Activated T-cell treated with anti-CD3 and anti-CD28 coated beads, Interleukin-2, amount 50 U/mL, for 24 hours (primary cell): ENCODE data around the gene SDCCAG8.

ENCODE experiments used
- DNase-seq: peaks from one replicate; pipeline ENCODE4 v3.0.0-alpha.2; 2020
- H3K27ac Mint-ChIP-seq: 2 replicates; pipeline ENCODE4 v1.8.0; 2020; ENCODE audit warnings: mild to moderate bottlenecking, mixed read lengths
- H3K27me3 Mint-ChIP-seq: 2 replicates; pipeline ENCODE4 v1.8.0; 2020; ENCODE audit warnings: mixed read lengths
- H3K36me3 Mint-ChIP-seq: 2 replicates; pipeline ENCODE4 v1.8.0; 2020; ENCODE audit warnings: low read depth, mixed read lengths
- H3K4me1 Mint-ChIP-seq: 2 replicates; pipeline ENCODE4 v1.8.0; 2020; ENCODE audit warnings: low read depth, mixed read lengths
- H3K4me3 Mint-ChIP-seq: 2 replicates; pipeline ENCODE4 v1.8.0; 2020; ENCODE audit warnings: mild to moderate bottlenecking, moderate library complexity, mixed read lengths
- H3K9me3 Mint-ChIP-seq: 2 replicates; pipeline ENCODE4 v1.8.0; 2020; ENCODE audit warnings: mixed read lengths

The SDCCAG8 gene

GRCh38 chr1:243508303-243508713, 252.5 kb downstream of the SDCCAG8 start:
- Mint-ChIP-seq H3K27me3 (no peaks in the 10 kb centered on the region), H3K36me3 (peaks cover 52% of the 10 kb centered on the region), H3K4me1 (peaks cover 24% of the 10 kb centered on the region), H3K27ac (peak overlapping the region; percentile 51), H3K9me3 (no peaks in the 10 kb centered on the region), H3K4me3 (no peak overlapping the region)
- peak; percentile 50 for DNase-seq

- Mint-ChIP-seq H3K27me3 (no peaks in the 10 kb centered on the region), H3K36me3 (peaks cover 46% of the 10 kb centered on the region), H3K4me1 (peaks cover 27% of the 10 kb centered on the region), H3K27ac (peak overlapping the region; percentile 39), H3K9me3 (no peaks in the 10 kb centered on the region), H3K4me3 (no peak overlapping the region)
- DNase-seq = no peak
Measured at GRCh38 chr1:243508943-243509342, 253.1 kb downstream of the SDCCAG8 start.

GRCh38 chr1:243510928-243511327, 255.1 kb downstream of the SDCCAG8 start:
- no peak overlapping the region for H3K4me3 Mint-ChIP-seq
- H3K9me3 Mint-ChIP-seq = no peaks in the 10 kb centered on the region
- H3K4me1 Mint-ChIP-seq = peaks cover 39% of the 10 kb centered on the region
- no peaks in the 10 kb centered on the region for H3K27me3 Mint-ChIP-seq
- no peak for DNase-seq
- peaks cover 30% of the 10 kb centered on the region for H3K36me3 Mint-ChIP-seq
- H3K27ac Mint-ChIP-seq = no peak overlapping the region

DNA sequence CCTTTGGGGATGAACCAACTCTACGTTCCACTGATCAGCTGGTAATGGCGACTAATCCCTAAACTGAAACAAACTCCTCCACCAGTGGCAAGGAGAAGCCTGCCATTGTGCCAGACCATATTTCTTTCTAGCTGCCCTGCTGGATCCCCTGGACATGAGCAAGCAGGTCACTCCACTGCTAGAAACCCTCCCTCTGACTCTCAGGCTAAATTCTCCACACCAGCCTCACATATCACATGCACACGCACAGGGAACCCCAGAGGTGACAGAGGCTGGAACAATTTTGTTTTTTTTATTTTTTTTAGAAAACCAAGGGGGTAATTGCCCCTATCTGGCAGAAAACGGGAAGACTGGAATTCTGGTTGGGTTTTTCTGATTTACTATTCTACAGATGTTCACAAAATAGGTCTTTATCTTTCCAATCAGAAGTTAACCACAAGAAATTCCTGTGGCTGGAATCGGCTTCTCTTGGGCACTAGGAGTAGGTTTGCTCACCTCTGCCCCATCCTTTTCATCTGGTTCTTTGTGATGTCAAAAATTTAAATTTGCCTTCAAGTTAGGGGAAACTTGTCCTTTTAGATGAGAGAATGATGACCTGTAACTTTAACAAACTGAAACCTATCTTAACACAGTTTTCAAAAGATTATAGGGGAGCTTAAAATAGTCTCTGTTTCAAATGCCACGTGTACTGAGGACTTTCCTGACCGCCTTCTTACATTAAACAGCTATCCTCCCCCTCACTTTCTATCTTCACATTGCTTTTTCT, 258.1 kb downstream of the SDCCAG8 start:
- Mint-ChIP-seq H3K27ac (peak overlapping the region; percentile 27), H3K9me3 (peaks cover 6% of the 10 kb centered on the region), H3K4me1 (peaks cover 22% of the 10 kb centered on the region), H3K27me3 (no peaks in the 10 kb centered on the region), H3K4me3 (no peak overlapping the region), H3K36me3 (peaks cover 43% of the 10 kb centered on the region)
- no peak for DNase-seq

- no peak for DNase-seq
- Mint-ChIP-seq H3K27ac (no peak overlapping the region), H3K27me3 (no peaks in the 10 kb centered on the region), H3K4me3 (no peak overlapping the region), H3K9me3 (peaks cover 6% of the 10 kb centered on the region), H3K36me3 (peaks cover 49% of the 10 kb centered on the region), H3K4me1 (peaks cover 15% of the 10 kb centered on the region)
Measured at GRCh38 chr1:243514927-243515326, 259.1 kb downstream of the SDCCAG8 start.

DNA sequence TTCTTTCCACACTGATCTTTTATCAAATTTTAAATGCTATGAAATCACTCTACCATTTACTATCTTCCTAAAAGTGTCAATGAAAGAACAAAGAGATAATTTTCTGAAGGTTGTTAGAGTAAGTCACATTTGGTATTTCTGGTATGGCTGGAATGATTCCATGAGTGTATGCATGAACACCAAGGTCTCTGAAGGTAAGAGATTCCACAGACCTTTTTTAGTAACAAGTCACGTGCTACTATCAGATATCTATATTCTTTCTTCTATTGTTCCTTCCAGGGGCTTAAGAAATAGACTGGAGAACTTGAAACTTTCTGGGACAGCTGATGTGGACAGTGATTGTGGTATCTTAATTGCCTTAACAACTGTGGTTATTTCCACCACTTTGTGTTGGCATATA, 265.0 kb downstream of the SDCCAG8 start:
- Mint-ChIP-seq H3K27ac (no peak overlapping the region), H3K27me3 (no peaks in the 10 kb centered on the region), H3K9me3 (peaks cover 6% of the 10 kb centered on the region), H3K4me1 (peaks cover 11% of the 10 kb centered on the region), H3K36me3 (peaks cover 58% of the 10 kb centered on the region), H3K4me3 (no peak overlapping the region)
- DNase-seq = no peak

DNA sequence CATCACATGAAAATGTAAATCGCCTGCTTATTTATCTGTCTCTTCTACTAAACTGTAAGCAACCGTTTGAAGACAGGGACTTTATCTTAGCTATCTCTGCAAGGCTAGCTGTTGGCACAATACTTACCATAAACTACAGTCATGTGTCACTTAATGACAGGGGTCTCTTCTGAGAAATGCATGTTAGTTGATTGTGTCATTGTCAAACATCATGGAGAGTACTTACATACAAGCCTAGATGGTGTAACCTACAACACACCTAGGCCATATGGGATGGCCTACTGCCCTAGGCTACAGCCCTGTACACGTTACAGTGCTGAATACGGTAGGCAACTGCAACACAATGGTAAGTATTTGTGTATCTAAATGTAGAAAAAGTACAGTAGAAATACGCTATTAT, 267.9 kb downstream of the SDCCAG8 start:
- no peak overlapping the region for H3K27ac Mint-ChIP-seq
- peaks cover 42% of the 10 kb centered on the region for H3K36me3 Mint-ChIP-seq
- no peak for DNase-seq
- H3K27me3 Mint-ChIP-seq = no peaks in the 10 kb centered on the region
- H3K9me3 Mint-ChIP-seq = peaks cover 1% of the 10 kb centered on the region
- H3K4me3 Mint-ChIP-seq = no peak overlapping the region
- H3K4me1 Mint-ChIP-seq = peaks cover 13% of the 10 kb centered on the region

- H3K4me1 Mint-ChIP-seq = peaks cover 15% of the 10 kb centered on the region
- peaks cover 46% of the 10 kb centered on the region for H3K36me3 Mint-ChIP-seq
- no peak overlapping the region for H3K4me3 Mint-ChIP-seq
- no peak overlapping the region for H3K27ac Mint-ChIP-seq
- no peak for DNase-seq
- H3K27me3 Mint-ChIP-seq = no peaks in the 10 kb centered on the region
- H3K9me3 Mint-ChIP-seq = peaks cover 7% of the 10 kb centered on the region
Measured at GRCh38 chr1:243525085-243525487, 269.2 kb downstream of the SDCCAG8 start.

- peaks cover 40% of the 10 kb centered on the region for H3K36me3 Mint-ChIP-seq
- peaks cover 15% of the 10 kb centered on the region for H3K4me1 Mint-ChIP-seq
- H3K27me3 Mint-ChIP-seq = no peaks in the 10 kb centered on the region
- H3K27ac Mint-ChIP-seq = no peak overlapping the region
- no peak overlapping the region for H3K4me3 Mint-ChIP-seq
- peaks cover 7% of the 10 kb centered on the region for H3K9me3 Mint-ChIP-seq
- DNase-seq = no peak
Measured at GRCh38 chr1:243526180-243526579, 270.3 kb downstream of the SDCCAG8 start.

- peaks cover 7% of the 10 kb centered on the region for H3K9me3 Mint-ChIP-seq
- DNase-seq = no peak
- H3K36me3 Mint-ChIP-seq = peaks cover 41% of the 10 kb centered on the region
- no peaks in the 10 kb centered on the region for H3K27me3 Mint-ChIP-seq
- H3K27ac Mint-ChIP-seq = no peak overlapping the region
- peaks cover 15% of the 10 kb centered on the region for H3K4me1 Mint-ChIP-seq
- no peak overlapping the region for H3K4me3 Mint-ChIP-seq
Measured at GRCh38 chr1:243528459-243529121, 272.7 kb downstream of the SDCCAG8 start.

- Mint-ChIP-seq H3K4me1 (peaks cover 14% of the 10 kb centered on the region), H3K4me3 (no peak overlapping the region), H3K36me3 (peaks cover 40% of the 10 kb centered on the region), H3K27me3 (no peaks in the 10 kb centered on the region), H3K27ac (no peak overlapping the region), H3K9me3 (peaks cover 7% of the 10 kb centered on the region)
- no peak for DNase-seq
Measured at GRCh38 chr1:243529512-243529911, 273.7 kb downstream of the SDCCAG8 start.

GRCh38 chr1:243535014-243535413, 279.2 kb downstream of the SDCCAG8 start:
- Mint-ChIP-seq H3K9me3 (peaks cover under 1% of the 10 kb centered on the region), H3K4me3 (no peak overlapping the region), H3K4me1 (peaks cover 1% of the 10 kb centered on the region), H3K36me3 (peaks cover 40% of the 10 kb centered on the region), H3K27ac (no peak overlapping the region), H3K27me3 (no peaks in the 10 kb centered on the region)
- no peak for DNase-seq

DNA sequence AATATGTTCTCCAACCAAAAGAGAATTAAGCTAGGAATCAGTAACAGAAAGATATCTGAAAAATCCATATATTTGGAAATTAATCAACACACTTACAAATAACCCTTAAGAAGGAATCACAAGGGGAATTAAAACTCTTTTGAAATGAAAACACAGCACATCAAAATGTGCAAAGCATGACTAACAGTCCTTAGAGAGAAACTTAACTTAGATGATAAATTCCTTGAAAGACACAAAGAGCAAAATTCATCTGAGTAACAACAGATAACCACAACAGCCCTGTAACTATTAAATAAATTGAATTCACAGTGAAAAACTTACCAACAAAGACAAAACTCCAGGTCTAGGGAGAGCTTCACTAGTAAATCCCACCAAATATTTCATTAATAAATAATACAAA, 283.8 kb downstream of the SDCCAG8 start:
- H3K9me3 Mint-ChIP-seq = no peaks in the 10 kb centered on the region
- H3K4me3 Mint-ChIP-seq = no peak overlapping the region
- peak overlapping the region; percentile 59 for H3K27ac Mint-ChIP-seq
- DNase-seq = no peak
- peaks cover 3% of the 10 kb centered on the region for H3K4me1 Mint-ChIP-seq
- no peaks in the 10 kb centered on the region for H3K27me3 Mint-ChIP-seq
- peaks cover 49% of the 10 kb centered on the region for H3K36me3 Mint-ChIP-seq

DNA sequence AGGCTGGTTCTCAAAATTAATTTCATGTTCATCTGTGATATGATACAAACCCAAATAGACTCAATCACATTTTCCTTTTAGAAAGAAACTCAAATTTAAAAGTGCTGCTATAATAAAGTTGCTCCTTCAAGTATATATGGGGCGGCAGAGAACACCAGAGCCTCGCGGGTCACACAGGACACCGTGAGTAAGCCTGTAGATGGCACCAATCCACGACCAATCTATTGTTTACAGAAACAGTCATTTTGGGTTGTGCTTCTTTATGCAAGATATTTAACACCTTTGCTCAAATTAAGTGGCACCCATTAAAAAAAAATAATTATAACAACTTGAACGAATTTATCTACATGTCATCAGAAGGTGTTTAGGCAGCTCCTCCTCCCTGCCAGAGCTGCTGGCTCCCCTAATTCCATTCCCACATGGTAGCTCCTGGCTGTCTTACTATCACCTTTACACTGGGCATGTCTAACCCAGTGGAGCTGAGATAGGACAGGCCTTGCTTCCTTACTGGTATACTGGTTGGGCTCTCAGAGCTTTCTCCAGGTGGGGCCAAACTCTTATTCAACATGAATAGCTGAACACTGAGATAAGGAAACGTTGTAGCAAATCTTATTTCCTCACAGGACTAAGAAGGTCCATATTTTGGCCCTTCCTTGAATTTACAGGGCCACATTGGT, 287.0 kb downstream of the SDCCAG8 start:
- Mint-ChIP-seq H3K9me3 (no peaks in the 10 kb centered on the region), H3K27ac (no peak overlapping the region), H3K4me1 (peaks cover 3% of the 10 kb centered on the region), H3K27me3 (no peaks in the 10 kb centered on the region), H3K36me3 (peaks cover 47% of the 10 kb centered on the region), H3K4me3 (no peak overlapping the region)
- DNase-seq = no peak

GRCh38 chr1:243543501-243543900, 287.7 kb downstream of the SDCCAG8 start:
- H3K4me1 Mint-ChIP-seq = peaks cover 3% of the 10 kb centered on the region
- no peaks in the 10 kb centered on the region for H3K9me3 Mint-ChIP-seq
- H3K36me3 Mint-ChIP-seq = peaks cover 50% of the 10 kb centered on the region
- no peaks in the 10 kb centered on the region for H3K27me3 Mint-ChIP-seq
- no peak for DNase-seq
- H3K27ac Mint-ChIP-seq = no peak overlapping the region
- H3K4me3 Mint-ChIP-seq = no peak overlapping the region
